Measurements from ENCODE around the gene PARP9.

Gene PARP9

DNA sequence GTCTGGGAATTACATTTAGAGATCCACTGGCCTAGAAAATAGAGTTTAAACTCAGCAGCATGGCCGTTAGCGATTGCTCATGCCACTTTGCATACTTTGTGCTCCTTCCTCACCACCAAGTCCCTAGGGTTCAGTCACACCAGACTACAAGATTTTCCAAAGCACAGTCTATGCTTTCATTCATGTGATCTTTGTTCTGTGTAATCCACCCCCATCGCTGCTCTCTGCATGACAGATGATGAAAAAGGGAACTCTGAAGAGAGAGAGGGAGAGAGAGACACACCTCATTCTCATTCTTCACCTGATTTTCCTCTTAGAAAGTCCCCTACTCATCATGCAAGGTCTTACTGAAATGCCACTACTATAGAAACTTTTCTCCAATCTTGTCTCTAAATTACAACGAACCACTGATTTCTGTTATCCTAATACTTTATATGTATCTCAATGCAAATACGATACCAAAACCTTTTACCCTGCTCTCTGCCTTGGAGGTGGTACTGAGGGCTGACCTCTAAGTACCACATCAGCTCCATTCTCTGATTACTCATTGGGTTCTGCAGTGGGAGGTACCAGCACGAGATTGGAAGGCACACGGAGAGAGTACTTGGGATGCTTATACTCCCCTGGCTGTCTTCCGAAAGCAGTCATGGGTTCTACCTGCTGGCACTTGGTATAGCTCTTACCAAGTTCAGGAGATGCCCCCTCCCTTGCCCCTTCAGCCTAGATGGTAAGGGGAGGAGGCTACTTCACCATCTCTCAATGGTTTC, 12.3 kb upstream of the PARP9 start:
- in situ Hi-C loops (cut with MboI; ENCODE audit: low sequenced_read_pairs) = no loop called here

DNA sequence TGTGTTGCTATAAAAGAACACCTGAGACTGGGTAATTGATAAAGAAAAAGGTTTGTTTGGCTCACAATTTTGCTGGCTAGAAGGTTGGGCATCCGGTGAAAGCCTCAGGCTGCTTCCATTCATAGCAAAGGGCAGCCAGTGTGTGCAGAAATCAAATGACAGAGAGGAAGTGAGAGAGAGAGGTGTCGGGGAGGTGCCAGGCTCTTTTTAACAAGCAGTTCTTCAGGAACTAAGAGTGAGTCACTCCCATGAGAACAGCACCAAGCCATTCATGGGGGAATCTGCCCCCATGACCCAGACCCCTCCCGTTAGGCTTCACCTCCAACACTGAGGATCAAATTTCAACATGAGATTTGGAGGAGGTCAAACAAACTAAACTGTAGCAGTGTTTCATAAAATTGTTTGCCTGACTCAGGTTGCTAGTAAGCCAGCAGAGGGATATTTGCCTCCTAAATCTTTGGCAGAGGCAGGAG, 8.9 kb upstream of the PARP9 start:
- in situ Hi-C loops (cut with MboI; ENCODE audit: low sequenced_read_pairs) = no loop called here

DNA sequence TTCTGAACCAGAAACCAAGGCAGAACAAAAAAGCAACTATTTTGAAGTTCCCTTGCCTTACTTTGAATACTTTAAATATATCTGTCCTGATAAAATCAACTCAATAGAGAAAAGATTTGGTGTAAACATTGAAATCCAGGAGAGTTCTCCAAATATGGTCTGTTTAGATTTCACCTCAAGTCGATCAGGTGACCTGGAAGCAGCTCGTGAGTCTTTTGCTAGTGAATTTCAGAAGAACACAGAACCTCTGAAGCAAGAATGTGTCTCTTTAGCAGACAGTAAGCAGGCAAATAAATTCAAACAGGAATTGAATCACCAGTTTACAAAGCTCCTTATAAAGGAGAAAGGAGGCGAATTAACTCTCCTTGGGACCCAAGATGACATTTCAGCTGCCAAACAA, 4.7 kb upstream of the PARP9 start:
- in situ Hi-C loops (cut with MboI; ENCODE audit: low sequenced_read_pairs) = loop anchor here (10.0 kb wide), 1 partner anchor 106 kb away; no protein-coding TSS in a partner anchor

DNA sequence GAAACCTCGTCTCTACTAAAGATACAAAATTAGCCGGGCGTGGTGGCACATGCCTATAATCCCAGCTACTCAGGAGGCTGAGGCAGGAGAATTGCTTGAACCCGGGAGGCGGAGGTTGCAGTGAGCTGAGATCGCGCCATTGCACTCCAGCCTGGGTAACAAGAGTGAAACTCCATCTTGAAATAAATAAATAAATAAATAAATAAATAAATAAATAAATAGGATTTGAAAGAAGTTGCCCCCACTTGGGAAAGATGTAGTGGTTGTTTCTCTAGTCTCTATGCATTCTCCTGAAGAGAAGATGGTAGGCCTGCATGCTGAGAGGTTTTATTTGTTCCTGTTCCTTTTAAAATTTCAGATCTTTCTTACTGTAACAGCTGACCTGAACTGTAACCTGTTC, 4.0 kb upstream of the PARP9 start:
- in situ Hi-C loops (cut with MboI; ENCODE audit: low sequenced_read_pairs) = loop anchor here (10.0 kb wide), 1 partner anchor 107 kb away; no protein-coding TSS in a partner anchor

DNA sequence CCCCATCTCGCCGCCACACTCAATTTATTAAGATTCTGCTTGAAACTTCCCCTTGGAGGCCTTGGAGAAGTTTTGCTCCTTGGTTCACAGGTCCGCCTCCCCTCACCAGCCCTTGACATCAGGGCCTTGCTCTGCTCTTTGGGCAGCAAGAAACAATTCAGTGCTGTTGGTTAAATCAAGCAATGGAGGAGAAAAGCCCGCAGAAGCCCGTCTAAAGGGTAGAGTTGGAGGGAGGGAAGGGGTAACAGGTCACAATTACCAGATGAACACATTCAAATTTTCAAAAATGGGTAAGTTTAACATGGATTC, 429 bp downstream of the PARP9 start:
- in situ Hi-C loops (cut with MboI; ENCODE audit: low sequenced_read_pairs) = loop anchor here (10.0 kb wide), 1 partner anchor 111 kb away; no protein-coding TSS in a partner anchor

DNA sequence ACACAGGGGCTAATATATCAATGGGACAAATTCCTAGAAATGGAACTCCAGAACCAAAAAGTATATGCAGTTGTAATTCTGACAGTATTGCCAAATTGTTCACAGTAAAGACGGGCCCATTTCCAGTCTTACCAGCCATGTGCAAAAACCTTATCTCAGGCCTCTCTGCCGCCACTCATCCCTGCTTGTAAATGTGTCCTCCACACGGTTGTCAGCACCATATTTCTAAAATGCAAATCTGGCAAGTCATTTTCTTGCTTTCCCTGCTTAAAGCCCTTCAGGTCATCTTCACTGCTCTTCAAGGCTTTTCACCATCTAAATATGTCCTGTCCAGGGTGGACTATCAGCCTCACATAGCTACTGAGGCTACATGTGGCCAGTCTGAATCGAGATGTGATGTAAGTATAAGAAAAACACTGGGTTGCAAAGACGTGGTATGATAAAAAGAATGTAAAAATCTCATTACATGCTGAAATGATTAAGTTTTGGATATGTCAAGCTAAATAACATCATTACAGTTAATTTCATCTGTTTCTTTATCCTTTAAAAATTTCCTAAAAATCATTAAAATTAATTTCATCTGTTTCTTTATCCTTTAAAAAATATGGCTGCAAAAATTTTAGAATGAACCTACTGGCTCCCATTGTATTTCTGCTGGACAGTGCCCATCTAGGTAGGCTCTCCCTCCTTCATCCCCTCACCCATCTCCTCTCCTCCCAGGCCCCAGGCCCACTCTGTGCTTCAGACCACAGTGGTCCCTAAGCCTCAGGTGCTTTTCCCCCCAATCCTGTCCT, 980 bp downstream of the PARP9 start:
- in situ Hi-C loops (cut with MboI; ENCODE audit: low sequenced_read_pairs) = loop anchor here (10.0 kb wide), 1 partner anchor 112 kb away; no protein-coding TSS in a partner anchor

DNA sequence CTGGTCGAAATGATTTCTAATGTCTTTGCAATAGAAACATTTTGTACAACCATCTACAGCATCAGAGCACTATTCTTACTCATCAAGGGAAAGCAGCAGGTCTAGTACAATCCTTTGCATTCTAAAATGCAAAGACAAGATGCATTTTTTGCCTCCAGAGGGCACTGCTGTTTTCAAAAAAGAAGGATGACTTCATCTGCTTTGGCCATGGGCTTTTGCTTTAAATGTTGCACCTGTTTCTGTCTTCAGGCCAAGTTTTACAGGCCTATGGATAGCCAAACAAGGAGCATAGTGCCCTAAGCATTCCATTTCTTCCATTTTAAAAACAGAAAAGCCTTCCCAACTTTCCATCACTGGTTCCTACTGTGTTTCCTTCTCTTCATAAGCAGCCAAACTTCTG, 3.4 kb downstream of the PARP9 start:
- in situ Hi-C loops (cut with MboI; ENCODE audit: low sequenced_read_pairs) = loop anchor here (10.0 kb wide), 1 partner anchor 114 kb away; no protein-coding TSS in a partner anchor

DNA sequence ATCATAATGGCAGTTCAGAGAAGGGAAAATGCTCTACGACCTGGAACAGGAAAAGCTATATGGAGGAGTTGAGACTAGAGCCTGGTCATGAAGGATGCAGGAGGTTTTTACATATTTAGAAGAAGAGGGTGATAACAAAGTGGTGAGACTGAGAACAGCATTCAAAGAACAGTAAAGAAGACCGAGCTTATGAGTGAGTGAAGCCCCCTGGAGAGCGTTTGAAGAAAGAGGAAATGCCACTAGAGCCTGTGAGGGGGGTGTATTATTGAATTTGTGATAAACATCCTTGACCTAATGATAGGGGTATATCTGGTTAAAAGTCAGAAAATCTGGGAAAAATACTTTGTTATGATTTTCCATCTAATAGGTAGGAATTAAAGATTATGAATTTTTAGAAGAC, 4.2 kb downstream of the PARP9 start:
- in situ Hi-C loops (cut with MboI; ENCODE audit: low sequenced_read_pairs) = loop anchor here (10.0 kb wide), 1 partner anchor 115 kb away; no protein-coding TSS in a partner anchor

DNA sequence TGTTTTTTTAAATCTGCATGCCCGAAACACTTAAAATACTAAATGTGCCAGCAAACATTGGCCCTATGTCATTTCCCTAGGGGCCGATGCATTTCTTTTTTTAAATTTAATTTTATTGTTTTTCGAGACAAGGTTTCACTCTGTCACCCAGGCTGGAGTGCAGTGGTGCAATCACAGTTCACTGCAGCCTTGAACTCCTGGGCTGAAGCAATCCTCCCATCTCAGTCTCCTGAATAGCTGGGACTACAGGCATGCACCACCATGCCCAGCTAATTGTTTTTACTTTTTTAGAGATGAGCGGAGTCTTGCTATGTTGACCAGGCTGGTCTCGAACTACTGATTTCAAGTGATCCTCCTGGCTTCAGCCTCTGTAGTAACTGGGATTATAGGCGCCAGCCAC, 5.5 kb downstream of the PARP9 start:
- in situ Hi-C loops (cut with MboI; ENCODE audit: low sequenced_read_pairs) = no loop called here

DNA sequence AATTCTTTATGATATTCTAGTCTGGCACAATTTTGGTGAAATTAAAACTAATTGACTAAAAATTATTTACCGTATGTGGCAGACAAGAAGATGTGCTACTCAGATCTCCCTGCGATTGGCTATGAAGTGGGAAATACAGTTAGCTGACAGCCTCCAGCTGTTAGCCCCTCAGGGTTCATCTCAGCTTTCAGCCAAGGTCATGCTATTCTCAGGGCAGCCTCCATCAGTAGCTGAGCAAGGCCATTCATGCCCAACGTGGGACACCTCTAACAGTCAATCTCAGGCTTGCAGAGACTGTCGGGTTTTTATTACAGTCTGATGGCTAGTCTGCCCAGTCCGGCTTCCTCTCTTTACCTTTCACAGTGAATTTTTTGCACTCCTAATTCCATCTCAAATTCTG, 6.7 kb downstream of the PARP9 start:
- in situ Hi-C loops (cut with MboI; ENCODE audit: low sequenced_read_pairs) = no loop called here

DNA sequence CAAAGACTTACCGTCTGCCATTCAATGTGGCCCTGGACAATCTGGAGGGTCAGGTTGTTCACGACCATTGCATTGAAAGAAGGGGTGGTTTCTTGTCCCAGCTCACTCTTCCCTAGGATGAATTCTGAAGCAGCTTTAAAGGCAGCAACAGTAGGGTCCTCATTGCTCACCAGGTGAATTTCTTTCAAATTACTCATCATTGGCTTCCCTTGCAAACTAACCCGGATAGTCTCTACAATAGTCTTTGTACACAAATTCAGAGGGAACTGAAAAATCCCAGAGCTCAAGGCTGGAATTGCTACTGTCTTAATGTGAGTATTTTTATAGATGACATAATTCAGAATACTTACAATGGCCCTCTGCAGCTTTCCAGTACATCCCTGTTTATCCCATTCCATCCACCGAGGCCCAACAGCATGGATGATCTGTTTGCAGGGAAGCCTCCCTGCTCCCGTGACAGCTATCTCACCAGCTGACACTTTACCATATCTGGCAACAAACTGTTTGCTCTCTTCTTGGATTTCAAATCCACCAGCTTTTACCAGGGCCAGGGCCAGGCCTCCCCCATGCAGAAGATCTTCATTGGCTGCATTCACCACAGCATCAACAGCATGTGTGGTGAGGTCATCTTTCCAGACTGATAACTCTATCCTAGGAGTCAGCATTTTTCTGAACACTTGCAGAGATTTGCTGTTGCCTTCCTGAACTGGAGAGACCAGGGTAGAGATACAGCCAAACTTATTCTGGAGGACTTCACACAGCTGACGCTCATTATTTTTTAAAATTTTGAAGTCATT, 8.6 kb downstream of the PARP9 start:
- in situ Hi-C loops (cut with MboI; ENCODE audit: low sequenced_read_pairs) = no loop called here

DNA sequence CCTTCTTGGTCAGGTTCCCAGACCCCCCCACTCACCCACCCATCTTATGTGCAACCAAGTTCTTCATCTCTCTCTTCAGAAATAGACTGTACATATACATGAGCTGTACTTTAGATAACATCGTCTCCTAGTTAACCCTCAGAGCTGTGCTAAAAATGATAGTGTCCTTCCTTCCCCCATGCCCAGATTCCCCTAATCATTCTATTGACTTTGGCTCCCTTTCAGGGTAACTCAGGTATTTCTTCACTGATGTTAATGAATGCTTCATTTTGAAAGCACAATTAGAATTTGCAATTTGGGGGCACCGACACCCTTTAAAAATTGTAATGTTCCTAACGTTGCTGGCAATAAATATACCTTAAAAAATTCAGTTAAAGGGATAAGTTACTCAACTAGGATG, 10.9 kb downstream of the PARP9 start:
- in situ Hi-C loops (cut with MboI; ENCODE audit: low sequenced_read_pairs) = no loop called here

DNA sequence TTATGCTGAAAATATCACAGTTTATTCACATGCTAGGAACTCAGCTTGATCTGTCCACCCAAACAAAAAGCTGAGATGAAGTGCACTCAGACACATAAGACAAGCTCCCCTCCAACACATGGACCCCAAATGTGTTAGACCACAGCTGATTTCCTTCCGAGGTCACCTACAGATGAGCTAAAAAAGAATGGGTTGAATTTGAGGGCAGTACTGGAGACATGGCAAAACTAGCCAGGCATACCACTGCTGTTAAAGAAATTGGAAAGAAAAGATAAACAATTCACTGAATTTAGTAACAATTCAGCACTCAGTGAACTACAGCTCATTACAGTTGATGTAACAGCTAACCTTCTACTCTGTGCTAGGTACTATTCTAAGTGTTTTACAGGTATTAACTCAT, 15.5 kb downstream of the PARP9 start:
- in situ Hi-C loops (cut with MboI; ENCODE audit: low sequenced_read_pairs) = no loop called here

DNA sequence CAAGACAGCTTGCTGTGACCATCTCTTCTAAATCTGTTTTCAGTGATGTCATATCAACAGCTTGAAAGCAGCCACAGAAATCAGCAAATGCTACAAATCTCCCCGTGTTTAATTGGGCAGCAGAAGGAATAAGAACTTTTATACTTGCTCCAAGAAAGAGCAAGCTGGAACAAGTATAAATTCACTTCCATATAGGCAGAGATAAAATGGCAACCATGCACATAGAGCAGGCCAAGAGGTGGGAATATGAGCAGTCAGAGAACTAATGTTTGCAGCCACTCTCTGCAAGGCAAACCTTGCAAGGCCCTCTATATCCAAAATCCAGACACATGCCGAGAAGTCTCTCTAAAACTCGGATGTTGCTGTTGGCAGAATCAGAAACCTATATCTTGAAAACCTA, 16.0 kb downstream of the PARP9 start:
- in situ Hi-C loops (cut with MboI; ENCODE audit: low sequenced_read_pairs) = no loop called here

DNA sequence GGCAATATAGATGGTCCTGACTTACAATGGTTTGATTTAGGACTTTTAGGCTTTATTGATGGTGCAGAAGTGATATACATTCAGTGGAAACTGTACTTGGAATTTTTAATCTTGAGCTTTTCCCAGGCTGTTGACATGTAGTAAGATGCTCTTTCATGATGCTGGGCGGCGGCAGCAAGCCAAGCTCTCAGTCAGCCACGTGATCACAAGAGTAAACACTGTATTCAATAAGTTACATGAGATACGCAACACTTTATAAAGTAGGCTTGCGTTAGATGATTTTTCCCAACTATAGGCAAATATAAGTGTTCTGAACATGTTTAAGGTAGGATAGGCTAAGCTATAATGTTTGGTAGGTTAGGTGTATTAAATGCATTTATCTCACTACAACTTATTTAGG, 17.9 kb downstream of the PARP9 start:
- in situ Hi-C loops (cut with MboI; ENCODE audit: low sequenced_read_pairs) = no loop called here

DNA sequence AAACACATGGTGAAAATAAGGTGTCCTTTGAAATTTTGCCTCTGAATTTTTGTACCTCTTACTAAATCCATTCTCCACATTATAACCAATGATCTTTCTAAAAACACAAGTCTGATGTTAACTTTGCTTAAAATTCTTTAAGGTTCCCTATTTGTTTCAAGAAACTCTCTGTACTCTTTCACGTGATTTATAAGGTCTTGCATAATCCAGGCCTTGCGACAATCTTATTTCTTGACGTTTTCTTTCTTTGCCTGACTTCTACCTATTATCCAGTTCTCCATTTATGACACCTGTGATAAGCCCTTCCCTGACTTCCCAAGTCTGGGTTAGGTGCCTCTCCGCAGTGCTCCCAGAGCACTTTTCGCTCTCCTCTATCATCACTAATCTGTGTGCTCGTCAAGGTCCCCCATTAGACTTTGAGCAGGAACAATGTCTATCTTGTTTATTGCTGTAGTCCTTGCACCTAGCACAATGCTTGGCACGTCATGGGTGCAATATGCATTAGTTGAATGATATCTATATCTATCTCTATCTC, 25.1 kb downstream of the PARP9 start:
- in situ Hi-C loops (cut with MboI; ENCODE audit: low sequenced_read_pairs) = no loop called here

DNA sequence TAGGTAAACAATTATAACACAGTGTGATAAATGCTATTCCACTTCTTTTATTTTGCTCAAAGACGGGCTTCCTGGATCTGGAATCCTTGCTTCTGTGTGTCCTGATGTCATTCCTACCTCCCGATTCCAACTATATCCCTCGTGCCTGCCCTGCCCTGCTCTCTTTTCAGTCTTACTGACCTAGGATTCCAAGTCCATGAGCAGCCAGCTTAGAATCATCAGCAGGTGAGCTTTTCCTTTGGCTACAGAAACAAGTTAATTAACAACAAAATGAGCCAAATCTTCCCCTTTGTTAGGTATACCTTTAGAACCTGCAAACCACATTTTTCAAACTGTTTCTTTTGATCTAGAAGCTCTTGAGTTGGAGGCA, 27.5 kb downstream of the PARP9 start:
- in situ Hi-C loops (cut with MboI; ENCODE audit: low sequenced_read_pairs) = no loop called here

DNA sequence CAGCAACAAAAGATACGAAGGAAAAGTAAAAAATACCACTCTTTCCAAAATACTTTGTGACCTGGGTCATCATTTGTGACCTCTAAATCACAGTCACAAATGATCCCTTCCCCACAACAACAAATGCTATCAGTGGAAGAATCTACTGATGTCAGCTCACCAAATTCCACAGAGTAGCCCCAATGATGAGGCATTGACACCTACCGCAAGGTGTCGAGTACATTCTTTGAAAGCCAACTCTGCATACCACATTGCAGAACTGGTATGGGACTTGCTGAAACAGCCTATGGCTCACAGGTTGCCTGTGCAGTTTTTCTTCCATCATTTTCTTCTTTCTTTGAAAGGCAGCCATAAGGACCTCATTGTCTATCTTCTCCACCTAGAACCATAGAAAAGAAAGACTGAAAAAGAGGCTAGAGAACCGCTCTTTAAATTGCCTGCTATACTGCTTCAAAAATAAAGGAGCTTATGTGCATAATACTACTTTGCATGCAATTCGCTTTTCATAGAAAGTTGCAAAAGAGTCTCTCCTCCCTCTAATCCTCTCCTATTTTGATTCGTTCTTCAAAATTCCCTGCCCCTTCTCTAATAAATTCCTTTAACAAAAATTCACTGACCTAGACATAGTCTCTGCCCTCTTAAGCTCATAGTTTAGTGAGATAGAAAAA, 28.0 kb downstream of the PARP9 start:
- in situ Hi-C loops (cut with MboI; ENCODE audit: low sequenced_read_pairs) = no loop called here

DNA sequence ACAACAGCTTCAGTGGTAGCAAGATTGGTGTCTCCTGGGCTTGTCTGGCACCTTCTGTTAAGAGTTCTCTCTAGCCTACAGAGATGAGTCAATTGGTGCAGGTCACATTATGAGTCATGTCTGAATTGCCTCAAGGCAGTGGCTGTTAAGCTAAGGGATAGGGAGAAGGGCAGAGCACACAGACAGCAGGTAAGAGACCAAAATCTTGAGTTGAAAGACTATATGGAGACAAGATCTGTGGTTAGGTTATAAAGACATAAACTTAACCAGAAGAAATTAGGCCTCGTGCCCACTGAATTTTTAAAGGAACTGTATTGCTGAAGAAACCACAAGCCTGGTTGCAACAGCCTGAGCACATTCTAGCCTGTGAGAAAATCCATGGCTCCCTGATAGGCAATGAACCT, 30.2 kb downstream of the PARP9 start:
- in situ Hi-C loops (cut with MboI; ENCODE audit: low sequenced_read_pairs) = no loop called here

DNA sequence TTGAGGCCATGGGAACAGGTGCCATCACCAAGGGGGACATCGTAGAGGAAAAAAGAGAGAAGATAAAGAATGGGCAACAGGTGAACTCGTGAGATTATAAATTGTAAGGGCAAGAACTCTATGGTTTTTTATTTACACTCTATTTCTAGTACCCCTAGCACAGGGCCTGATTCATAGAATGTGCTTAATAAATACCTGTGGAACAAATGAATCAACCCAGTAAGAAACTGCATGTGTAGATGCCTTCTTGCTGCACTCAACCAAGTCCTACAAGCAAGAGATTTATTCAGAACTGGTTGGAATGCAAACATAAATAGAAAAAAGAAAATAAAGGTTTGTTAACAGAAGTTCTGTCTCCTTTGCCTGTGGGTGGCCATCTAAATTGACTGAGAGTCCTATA, 30.6 kb downstream of the PARP9 start:
- in situ Hi-C loops (cut with MboI; ENCODE audit: low sequenced_read_pairs) = no loop called here

DNA sequence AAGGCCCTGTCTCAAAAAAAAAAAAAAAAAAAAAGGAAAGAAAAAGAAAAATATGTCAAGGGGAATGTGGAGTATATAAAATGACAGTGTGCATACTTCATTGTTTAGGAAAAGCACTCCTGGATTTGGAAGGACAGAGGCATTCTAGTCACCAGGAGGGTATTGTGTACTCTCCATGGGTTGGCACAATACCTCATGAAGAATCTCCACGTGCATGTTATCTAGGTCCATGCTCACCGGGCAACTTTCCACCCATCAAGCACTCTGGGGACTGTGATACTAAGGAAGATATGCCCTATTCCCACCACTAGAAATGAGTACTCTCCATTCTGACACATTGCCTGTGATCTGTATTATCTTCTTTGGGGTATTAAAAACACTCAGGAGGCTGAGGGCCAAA, 33.9 kb downstream of the PARP9 start:
- in situ Hi-C loops (cut with MboI; ENCODE audit: low sequenced_read_pairs) = no loop called here

Measured in HL-60/S4 treated with phorbol 12-myristate 13-acetate at 8.2 ng/mL for 4 days and 3 days (cell line).